ENCODE data around the gene POLD2.

The POLD2 gene

GRCh38 chr7:44113764-44114354 lies 9.5 kb downstream of the POLD2 start:
- no peak for DNase-seq
- Histone ChIP-seq H3K4me3 (ENCODE audit: low read depth, low read length) (no peak overlapping the region), H3K9me3 (no peaks in the 10 kb centered on the region), H3K27me3 (no peaks in the 10 kb centered on the region), H3K4me1 (no peaks in the 10 kb centered on the region), H3K36me3 (peaks cover 32% of the 10 kb centered on the region)
- TF ChIP-seq CTCF (IDR thresholded peaks at IDR 0.05; ENCODE audit: low read depth, low read length): no peak

GRCh38 chr7:44112997-44113763 lies 10.2 kb downstream of the POLD2 start:
- DNase-seq: no peak
- no peaks in the 10 kb centered on the region for H3K9me3 ChIP-seq
- no peak overlapping the region for H3K4me3 ChIP-seq (ENCODE audit: low read depth, low read length)
- no peaks in the 10 kb centered on the region for H3K27me3 ChIP-seq
- H3K4me1 ChIP-seq: no peaks in the 10 kb centered on the region
- no peak for TF ChIP-seq CTCF (IDR thresholded peaks at IDR 0.05; ENCODE audit: low read depth, low read length)
- peaks cover 31% of the 10 kb centered on the region for H3K36me3 ChIP-seq

- Histone ChIP-seq H3K9me3 (no peaks in the 10 kb centered on the region), H3K4me1 (no peaks in the 10 kb centered on the region), H3K36me3 (peaks cover 23% of the 10 kb centered on the region), H3K27me3 (no peaks in the 10 kb centered on the region), H3K4me3 (ENCODE audit: low read depth, low read length) (no peak overlapping the region)
- TF ChIP-seq CTCF (IDR thresholded peaks at IDR 0.05; ENCODE audit: low read depth, low read length): no peak
- no peak for DNase-seq
Measured at GRCh38 chr7:44112231-44112996, 10.9 kb downstream of the POLD2 start.

- peaks cover 20% of the 10 kb centered on the region for H3K36me3 ChIP-seq
Measured at GRCh38 chr7:44111761-44112160, 11.6 kb downstream of the POLD2 start.

GRCh38 chr7:44110719-44111635 lies 12.4 kb downstream of the POLD2 start:
- Histone ChIP-seq H3K9me3 (no peaks in the 10 kb centered on the region), H3K4me1 (no peaks in the 10 kb centered on the region), H3K36me3 (peaks cover 20% of the 10 kb centered on the region), H3K4me3 (ENCODE audit: low read depth, low read length) (no peak overlapping the region), H3K27me3 (no peaks in the 10 kb centered on the region)
- no peak for TF ChIP-seq CTCF (IDR thresholded peaks at IDR 0.05; ENCODE audit: low read depth, low read length)
- no peak for DNase-seq

More at GRCh38 chr7:44111761-44112160, 11.6 kb downstream of the POLD2 start:
- no peak for TF ChIP-seq CTCF (IDR thresholded peaks at IDR 0.05; ENCODE audit: low read depth, low read length)
- Histone ChIP-seq H3K4me3 (ENCODE audit: low read depth, low read length) (no peak overlapping the region), H3K4me1 (no peaks in the 10 kb centered on the region), H3K27me3 (no peaks in the 10 kb centered on the region), H3K9me3 (no peaks in the 10 kb centered on the region)
- DNase-seq: no peak

All from BE2C (cell line).